Transverse colon (tissue), 3 donors: ENCODE results near the gene ING1.

Source experiments
- CTCF ChIP-seq, 5 experiments: fragments of 200-600 bp in 3 of 5; fragments of 450-650 bp in 2 of 5; sonication (generic) in 3 of 5; IDR thresholded peaks; 1 replicate in 2 of 5; 2 replicates in 3 of 5; pipeline ENCODE4 v1.5.1; 2016 to 2017; ENCODE audit warnings: antibody characterized with exemption in 5 of 5, inconsistent platforms in 3 of 5, mild to moderate bottlenecking in 2 of 5, moderate library complexity in 1 of 5
- POLR2A ChIP-seq: fragments of 450-650 bp; IDR thresholded peaks from one replicate; pipeline ENCODE4 v1.6.1; 2016; ENCODE audit warnings: antibody characterized with exemption, mild to moderate bottlenecking, moderate library complexity

GRCh38 chr13:110770678-110771077 lies 57.2 kb downstream of the ING1 start:
- TF ChIP-seq CTCF (IDR thresholded peaks at IDR 0.05) (no peak), POLR2A (no peak)
